Measurements from ENCODE around the gene CDH13.

CDH13 gene

DNA sequence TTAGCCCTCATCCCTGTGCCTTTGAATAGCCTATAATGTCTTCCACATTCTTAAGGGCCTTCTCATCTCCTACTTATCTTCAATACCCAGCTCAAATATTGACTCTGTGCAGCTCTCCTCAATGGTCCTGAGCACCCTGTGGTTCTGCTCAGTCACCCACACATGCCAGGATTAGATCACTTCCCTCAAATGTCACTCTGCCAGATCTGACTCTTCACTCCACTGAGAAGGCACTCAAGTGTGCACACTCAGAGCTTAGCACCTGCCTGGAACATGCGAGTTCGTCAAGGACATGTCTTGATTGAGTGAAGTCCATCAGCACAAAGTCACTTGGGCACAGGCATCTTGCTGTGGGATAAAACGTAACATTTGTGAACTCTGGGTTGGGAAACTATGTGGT, 404.8 kb downstream of the CDH13 start:
- TF ChIP-seq, protein P1, sequence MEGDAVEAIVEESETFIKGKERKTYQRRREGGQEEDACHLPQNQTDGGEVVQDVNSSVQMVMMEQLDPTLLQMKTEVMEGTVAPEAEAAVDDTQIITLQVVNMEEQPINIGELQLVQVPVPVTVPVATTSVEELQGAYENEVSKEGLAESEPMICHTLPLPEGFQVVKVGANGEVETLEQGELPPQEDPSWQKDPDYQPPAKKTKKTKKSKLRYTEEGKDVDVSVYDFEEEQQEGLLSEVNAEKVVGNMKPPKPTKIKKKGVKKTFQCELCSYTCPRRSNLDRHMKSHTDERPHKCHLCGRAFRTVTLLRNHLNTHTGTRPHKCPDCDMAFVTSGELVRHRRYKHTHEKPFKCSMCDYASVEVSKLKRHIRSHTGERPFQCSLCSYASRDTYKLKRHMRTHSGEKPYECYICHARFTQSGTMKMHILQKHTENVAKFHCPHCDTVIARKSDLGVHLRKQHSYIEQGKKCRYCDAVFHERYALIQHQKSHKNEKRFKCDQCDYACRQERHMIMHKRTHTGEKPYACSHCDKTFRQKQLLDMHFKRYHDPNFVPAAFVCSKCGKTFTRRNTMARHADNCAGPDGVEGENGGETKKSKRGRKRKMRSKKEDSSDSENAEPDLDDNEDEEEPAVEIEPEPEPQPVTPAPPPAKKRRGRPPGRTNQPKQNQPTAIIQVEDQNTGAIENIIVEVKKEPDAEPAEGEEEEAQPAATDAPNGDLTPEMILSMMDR (IDR thresholded peaks at IDR 0.05): no peak
- TF ChIP-seq ZFX (IDR thresholded peaks at IDR 0.05; ENCODE audit: borderline replicate concordance): no peak
- H3K27ac ChIP-seq: no peak overlapping the region

DNA sequence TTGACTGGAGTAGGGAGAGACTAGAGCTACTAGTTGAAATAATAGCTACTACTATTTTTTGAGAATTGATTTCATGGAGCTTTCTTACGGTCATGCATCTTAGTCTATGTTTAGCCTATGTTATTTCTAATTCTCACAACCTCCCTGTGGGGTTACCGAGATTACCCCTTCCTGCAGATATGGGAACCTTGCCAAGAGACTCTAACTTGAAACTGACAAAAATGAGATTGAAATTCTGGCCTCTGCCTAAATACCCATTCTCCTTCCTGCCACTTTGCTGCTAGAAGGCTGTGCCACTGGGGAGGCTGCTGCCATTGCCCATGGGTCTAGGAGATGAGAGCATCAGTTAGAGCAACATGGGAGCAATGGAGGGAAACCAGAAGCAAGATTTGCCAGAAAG, 410.3 kb downstream of the CDH13 start:
- H3K27ac ChIP-seq: no peak overlapping the region
- no peak for TF ChIP-seq ZFX (IDR thresholded peaks at IDR 0.05; ENCODE audit: borderline replicate concordance)
- TF ChIP-seq, protein P1 (IDR thresholded peaks at IDR 0.05): no peak

DNA sequence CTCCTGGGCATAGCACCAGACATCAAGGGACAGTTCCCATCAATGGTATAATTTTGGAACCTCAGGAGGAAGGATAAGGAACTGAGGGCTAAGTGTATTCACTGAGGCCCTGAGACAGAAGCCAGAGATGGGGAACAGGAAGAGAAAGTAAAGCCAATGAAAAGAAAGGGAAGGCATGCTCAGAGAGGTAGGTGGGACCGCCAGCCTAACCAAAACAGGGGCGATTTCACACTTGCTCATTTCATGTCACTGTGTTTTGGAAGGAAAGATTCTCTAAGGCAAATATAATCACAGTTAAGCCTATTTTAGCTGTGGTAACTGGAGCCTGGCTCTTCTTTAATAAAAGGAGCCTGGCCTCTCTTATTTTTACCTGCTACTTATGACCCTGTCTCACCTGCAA, 411.1 kb downstream of the CDH13 start:
- H3K27ac ChIP-seq: no peak overlapping the region

DNA sequence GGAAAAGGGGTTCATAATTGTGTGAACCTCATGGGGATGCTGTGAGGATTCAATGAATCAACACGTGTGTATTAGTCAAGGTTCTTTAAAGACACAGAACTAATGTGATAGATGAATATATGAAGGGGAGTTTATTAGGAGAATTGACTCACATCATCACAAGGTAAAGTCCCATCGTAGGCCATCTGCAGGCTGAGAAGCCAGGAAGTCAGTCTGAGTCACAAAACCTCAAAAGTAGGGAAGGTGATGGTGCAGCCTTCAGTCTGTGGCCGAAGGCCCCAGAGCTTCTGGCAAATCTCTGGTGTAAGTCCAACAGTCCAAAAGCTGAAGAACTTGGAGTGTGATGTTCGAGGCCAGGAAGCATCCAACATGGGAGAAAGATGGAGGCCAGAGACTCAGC, 413.4 kb downstream of the CDH13 start:
- no peak for TF ChIP-seq ZFX (IDR thresholded peaks at IDR 0.05; ENCODE audit: borderline replicate concordance)
- TF ChIP-seq, protein P1 (IDR thresholded peaks at IDR 0.05): no peak
- no peak overlapping the region for H3K27ac ChIP-seq

More for the DNA sequence above, 411.1 kb downstream of the CDH13 start:
- TF ChIP-seq, protein P1 (IDR thresholded peaks at IDR 0.05): no peak
- no peak for TF ChIP-seq ZFX (IDR thresholded peaks at IDR 0.05; ENCODE audit: borderline replicate concordance)

DNA sequence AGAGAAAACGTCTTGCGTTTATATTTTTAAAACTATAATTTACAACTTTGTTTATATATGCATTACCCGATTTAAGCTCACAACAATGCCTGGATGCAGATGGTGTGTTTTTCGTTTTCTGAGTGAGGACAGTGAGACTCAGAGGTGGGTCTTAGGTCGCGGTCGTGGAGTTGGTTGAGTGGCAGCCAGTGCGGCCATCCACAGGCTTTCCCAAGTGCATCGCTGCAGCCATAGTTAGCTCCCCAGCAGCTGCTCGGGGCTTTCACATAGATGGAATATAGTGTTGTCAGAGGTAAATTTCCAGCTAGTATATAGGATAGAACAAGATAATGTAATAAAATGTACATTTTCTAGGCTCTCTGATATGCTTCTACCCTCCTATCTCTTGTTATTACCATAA, 417.8 kb downstream of the CDH13 start:
- H3K27ac ChIP-seq: no peak overlapping the region
- TF ChIP-seq, protein P1 (IDR thresholded peaks at IDR 0.05): no peak
- TF ChIP-seq ZFX (IDR thresholded peaks at IDR 0.05; ENCODE audit: borderline replicate concordance): no peak

DNA sequence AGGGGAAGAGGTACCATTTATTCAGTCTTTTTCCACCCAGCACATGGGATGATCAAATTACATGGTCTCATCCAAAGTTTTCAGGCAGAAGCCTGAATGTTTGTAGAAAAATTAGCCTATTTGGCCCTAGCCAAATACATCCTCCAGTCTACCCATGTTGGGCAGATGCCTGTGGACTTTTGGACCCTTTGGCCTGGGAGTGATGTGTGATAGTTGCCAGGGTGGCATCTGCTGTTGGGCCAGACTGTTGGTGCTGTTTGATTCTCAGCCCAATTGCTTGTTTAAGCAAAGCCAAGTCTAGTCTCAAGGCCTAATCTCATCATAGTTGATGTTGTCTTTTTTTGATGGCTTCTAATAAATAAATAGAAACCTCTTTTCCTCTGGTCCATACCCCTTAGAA, 419.0 kb downstream of the CDH13 start:
- TF ChIP-seq, protein P1 (IDR thresholded peaks at IDR 0.05): no peak
- no peak for TF ChIP-seq ZFX (IDR thresholded peaks at IDR 0.05; ENCODE audit: borderline replicate concordance)
- no peak overlapping the region for H3K27ac ChIP-seq

DNA sequence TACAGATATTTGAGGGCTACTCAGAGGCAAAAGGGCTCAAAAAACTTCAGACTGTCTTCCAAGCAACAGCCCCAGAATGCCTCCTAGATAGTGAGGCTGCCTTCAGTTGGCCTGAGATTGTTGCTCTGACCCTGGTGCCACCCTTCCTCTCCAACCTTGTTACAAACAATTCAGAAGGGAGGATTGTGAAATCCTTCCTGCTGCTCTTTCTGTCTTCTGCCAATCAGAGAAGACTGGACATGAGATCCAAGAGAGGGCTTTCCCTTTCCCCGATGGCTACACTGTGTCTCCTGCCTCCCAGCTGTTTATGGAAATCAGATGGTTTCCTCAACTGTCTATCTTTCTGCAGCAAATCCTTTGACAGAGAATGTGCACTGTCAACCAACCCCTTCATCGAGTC, 419.9 kb downstream of the CDH13 start:
- TF ChIP-seq, protein P1 (IDR thresholded peaks at IDR 0.05): no peak
- no peak for TF ChIP-seq ZFX (IDR thresholded peaks at IDR 0.05; ENCODE audit: borderline replicate concordance)
- H3K27ac ChIP-seq: no peak overlapping the region
